HG03064 (cell line): ENCODE measurements around the gene PDIK1L.

Experiments
- ATAC-seq: cut with Tn5 transposase; IDR thresholded peaks from one replicate; pipeline ENCODE4 v1.9.1; 2021; ENCODE audit warnings: low read depth; ENCODE audit not compliant: unreplicated experiment

The PDIK1L gene

DNA sequence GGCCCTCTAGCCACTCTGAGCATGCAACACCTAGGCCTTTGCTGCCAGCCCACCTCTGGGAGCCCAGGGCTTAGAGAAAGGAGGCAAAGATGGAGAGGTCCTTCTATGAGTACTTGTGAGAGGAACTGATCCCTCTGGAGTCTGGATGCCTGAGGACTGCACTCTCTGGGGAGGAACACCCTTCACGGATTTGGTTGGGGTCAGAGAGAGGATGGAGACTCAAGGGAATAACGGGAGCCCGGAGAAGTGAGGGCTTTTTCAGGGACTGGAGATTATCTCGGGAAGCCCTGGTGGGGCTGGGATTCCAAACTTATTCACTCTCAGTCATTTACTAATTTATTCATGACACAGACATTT is 57.6 kb downstream of the PDIK1L start:
- ATAC-seq: no peak

DNA sequence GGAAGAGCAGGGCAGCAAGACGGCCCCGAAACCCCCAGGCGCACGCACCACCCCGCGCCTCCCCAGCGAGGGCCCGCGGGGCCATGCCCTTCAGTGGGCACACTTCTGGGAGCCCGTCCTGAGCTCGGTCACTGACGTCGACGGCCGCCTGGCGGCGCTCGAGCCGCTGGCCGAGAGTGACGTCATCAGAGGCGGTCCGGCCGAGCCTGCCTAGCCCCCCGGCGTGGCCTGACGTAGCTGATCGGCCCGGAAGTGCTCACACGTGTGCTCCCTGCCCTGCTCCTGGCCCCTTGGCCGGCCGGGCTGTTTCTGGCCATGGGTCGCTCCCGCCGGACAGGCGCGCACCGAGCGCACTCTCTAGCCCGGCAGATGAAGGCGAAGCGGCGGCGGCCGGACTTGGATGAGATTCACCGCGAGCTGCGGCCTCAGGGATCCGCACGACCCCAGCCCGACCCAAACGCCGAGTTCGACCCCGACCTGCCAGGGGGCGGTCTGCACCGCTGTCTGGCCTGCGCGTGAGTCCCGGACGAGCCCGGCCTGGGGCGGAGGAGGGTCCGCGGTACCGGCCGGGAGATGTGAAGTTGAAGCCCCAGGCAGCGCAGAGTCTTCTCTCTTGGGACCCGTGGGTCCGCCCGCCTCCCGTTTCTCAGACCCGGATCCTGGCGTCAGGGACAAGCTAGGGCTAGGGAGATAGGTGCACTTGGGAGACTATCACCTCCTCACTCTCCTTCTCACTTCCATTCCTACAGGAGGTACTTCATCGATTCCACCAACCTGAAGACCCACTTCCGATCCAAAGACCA is 58.2 kb downstream of the PDIK1L start, which contains the start of gene ZNF593:
ZNF593 (plus strand) TSS at position 240 of the 803 bp plus-strand sequence; CDS start at position 316, 76 bp downstream.
- ATAC-seq: peak; percentile 68

DNA sequence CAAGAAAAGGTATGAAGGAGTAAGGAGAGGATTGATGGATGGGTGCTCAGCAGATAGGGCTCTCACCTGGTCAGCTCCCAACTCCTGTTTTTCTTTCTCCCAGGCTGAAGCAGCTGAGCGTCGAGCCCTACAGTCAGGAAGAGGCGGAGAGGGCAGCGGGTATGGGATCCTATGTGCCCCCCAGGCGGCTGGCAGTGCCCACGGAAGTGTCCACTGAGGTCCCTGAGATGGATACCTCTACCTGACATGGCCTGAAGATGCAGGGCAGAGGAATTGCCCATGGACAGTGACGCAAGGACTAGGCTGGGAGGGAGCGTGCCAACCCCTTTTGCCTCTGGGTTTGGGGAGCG is 58.8 kb downstream of the PDIK1L start:
- ATAC-seq: no peak

DNA sequence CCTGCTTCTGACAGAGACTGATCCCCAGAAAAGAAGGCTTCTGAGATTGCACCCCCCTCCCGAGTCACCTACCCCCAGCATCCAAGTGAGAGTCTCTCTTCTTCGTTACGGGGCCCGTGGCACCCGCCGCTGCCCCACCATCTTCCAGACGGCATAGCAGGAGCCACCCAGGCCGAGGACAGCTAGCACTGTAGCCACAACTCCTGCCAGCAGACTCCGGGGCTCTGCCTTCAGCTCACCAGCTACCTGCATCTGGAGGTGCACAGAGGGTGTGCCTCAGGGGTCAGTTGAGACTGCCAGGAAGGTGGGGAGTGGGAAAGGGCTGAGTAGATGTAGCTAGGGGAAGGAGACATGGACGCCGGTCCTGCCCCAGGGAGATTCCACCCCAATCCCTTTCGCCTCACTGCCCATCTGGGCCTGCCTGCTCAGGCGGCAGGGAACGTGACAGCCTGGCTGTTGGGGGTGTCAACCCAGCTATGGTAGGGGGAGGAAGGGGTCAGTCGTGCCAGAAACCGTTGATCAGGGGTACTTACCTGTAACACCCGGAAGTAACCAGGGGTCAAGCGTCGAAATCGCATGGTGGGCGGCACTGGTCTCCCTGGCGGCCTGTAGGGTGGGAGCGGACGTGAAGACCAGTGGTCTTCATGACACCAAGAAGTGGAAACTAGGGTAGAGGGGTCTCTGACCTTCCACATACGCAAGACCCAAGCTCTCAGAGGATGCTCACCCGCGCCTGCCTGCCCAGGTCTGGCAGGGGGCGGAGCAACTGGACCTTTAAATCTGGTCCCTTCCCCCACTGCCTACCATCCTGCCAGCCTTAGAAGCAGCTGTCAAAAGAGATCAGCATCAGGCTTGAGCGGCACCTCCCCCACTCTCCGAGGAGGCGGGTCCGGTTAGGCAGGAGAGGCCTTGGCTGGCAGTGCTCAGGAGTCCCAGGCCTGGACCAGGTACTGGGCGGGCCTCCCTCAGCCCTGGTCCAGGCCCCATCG is 59.8 kb downstream of the PDIK1L start, which contains the start of gene ZNF593OS:
ZNF593OS (minus strand) TSS at position 749 of the 989 bp plus-strand sequence; CDS start at position 578, 171 bp downstream.
- ATAC-seq: no peak
